ENCODE measurements around the gene CHAC2.

DNA sequence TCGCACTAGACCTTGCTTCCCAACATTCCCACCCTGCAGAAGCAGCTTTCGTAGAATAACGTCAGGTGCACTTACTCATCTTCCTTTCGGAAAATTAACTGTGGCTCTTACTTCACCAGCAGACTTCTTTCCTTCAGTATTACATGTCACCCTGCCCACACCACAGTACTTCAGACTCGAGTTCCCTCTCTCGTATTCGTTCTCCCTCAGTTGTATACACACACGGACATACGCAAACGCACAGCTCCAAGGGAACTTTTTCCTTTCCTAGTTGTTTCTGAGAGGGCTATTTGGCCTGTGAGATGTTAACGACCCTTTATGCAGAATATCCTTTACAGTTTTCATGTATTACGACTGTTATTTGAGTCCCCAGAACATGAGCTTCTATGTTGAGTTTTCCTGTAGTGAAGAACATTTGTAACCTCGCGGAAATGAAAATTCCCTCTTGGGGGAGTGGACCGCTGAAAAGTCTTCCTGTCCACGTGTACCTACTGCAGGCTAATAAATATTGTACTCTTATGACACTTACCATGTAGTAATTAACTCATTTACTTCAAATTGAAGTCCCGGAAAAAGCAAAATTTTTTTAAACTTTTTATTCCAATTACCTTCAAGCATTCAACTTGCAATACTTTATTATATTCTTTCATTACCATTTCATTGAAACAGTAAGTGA lies 20.1 kb downstream of the CHAC2 start:
- TF ChIP-seq CTCF (IDR thresholded peaks at IDR 0.05 in 2 of 3, conservative IDR thresholded peaks at IDR 0.05 in 1 of 3; ENCODE audit: insufficient read depth in 2 of 3, low read depth in 1 of 3, low read length in 3 of 3) (no peak), CHD2 (IDR thresholded peaks at IDR 0.05; ENCODE audit: low read depth, low read length) (no peak), SOX6 (IDR thresholded peaks at IDR 0.05) (no peak), HDGF (IDR thresholded peaks at IDR 0.05) (no peak)

Data from K562 (cell line).